B cell (primary cell): ENCODE results near the gene CCDC3.

ENCODE experiments used
- CTCF ChIP-seq: fragments of 200-600 bp; IDR thresholded peaks from one replicate; pipeline ENCODE4 v1.8.0; 2022; ENCODE audit warnings: antibody characterized with exemption, mild to moderate bottlenecking
- EZH2 ChIP-seq: IDR thresholded peaks from 2 replicates; pipeline ENCODE4 v1.6.1; 2012; ENCODE audit warnings: borderline replicate concordance, low read depth, mild to moderate bottlenecking, moderate library complexity, low read length; ENCODE audit not compliant: insufficient read depth, poor library complexity, severe bottlenecking

- TF ChIP-seq CTCF (no peak), EZH2 (no peak)
Observed at GRCh38 chr10:12876266-12876665, 125.2 kb downstream of the CCDC3 start.
